Amniotic epithelial cell (primary cell): Measurements from ENCODE around the gene SPIRE1.

Source experiments
- DNase-seq: peaks from one replicate; pipeline ENCODE4 v3.0.0-alpha.2; 2010; ENCODE audit warnings: low read depth

Gene SPIRE1

DNA sequence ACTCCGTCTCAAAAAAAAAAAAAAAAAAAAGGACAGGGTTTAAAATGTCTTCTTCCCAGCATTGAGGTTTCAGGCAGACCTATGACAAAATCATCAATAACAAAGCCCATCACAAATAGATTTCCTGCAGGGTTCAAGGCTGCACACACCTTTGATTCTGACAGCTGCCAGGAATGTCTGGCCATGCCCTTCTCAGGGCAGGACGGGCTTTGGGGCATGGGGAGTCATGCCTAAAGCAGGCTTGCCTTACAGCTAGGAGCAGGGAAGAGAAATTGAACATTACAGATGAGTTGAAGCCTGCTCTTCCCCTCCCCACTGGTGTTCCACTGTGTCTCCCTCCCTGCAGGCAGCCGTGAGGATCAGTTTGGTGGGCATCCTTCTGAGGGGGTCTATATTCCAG is 246.5 kb downstream of the SPIRE1 start:
- DNase-seq = no peak

DNA sequence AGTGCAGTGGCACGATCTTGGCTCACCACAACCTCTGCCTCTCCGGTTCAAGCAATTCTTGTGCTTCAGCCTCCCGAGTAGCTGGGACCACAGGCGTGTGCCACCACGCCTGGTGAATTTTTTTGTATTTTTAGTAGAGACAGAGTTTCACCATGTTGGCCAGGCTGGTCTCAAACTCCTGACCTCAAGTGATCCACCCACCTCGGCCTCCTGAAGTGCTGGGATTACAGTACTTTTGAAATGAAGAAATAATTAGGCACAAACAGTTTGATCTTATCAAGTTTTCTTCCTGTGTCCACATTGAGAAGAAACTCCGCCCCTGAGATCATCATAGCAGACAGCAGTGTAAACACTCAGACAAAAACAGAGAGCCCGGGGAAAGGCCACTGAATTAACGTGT is 247.2 kb downstream of the SPIRE1 start:
- DNase-seq = peak; percentile 63

DNA sequence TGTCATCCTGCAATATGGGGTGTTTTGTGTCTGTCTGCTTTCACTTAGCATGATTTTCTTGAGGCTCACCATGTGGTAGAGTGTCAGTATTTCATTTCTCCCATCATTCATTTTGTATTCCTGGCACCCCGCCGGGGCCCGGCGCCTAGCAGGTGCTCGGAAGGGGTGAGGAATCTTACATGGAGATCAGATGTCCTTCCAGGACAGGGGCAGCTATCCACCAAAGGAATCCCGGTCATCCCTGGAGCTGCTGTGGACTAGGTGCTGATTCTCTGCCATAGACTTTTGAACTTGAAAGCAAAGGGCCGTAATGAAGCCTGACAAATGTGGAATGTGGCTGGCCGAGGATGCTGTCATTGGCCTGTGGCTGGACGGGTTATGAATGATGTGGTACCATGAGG is 247.8 kb downstream of the SPIRE1 start:
- DNase-seq = no peak

DNA sequence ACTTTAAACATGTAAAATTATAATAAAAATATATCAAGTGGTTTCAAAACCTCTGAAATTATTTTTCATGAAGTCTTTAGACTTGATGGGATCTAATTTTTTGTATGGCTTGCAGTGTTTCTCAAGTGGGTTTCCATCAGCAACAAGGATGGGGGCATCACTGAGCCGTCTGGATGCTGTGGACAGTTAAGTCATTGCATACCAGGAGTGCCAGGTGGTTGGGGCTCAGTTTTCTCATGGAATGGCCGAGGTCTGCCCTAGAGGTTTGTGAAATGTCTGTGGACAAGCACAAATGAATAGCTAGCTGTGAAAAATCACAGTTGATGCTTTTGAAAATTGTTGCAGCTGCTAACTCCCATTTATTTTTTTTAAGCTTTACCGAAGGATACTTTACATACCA is 248.4 kb downstream of the SPIRE1 start:
- peak; percentile 45 for DNase-seq

DNA sequence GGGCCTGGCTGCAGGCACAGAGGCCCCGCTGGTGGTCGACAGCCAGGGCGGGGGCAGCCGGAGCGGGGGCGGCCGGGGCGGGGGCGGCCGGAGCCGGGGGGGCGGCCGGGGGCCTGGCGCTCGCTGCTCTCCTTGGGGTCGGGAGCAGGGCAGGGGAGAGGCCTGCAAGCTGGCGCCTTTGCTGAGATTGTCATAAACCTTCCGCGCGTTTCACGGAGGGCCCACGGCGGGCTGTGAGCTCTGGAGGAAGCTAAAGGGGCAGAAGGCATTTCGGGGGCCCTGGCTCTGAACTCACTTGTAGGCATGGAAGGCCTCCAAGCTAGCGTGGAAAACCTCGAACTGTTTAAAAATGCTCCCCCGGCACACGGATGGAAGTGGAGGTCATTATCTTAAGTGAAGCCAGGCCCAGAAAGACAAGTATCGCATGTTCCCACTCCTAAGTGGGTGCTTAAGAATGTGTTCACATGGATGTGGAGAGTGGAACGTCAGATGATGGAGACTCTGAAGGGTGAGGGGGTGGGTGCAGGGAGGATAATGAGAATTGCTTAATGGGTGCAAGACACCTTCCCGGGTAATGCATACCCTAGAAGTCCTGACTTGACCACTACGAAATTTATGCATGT is 249.5 kb downstream of the SPIRE1 start:
- peak; percentile 51 for DNase-seq

DNA sequence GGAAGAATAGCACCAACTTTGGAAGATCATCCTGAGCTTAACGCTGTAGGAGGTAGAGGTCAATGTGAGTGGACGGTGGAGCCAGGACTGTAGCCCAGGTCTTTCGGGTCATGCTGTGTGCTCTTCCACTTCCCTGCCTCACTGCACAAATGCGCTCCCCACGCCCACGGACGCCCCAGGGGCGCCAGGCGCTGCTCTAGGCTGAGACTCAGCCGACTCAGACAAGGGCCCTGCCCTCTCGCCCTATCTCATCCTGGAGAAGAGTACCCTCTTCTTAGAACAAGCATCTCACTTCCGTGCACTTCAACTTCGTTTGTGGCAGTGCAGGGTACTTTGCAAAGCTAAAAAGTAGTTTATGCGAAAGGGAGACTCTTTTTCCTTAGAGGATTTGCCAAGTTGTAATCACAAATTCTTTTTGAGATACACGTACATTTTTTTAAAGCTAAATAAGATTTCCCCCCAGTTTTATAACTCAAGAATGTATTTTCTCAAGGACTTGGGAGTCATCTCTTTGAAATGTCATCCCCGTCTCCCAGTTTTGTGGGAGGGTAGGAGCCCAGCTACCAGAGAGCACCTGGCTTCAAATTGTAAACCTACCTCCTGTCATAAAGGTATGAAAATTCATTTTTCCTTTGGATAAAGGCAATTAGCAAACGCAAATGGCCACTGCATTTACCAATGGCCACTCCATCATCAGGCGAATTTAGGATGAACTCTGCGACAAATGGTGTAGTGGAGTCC is 251.4 kb downstream of the SPIRE1 start:
- no peak for DNase-seq

DNA sequence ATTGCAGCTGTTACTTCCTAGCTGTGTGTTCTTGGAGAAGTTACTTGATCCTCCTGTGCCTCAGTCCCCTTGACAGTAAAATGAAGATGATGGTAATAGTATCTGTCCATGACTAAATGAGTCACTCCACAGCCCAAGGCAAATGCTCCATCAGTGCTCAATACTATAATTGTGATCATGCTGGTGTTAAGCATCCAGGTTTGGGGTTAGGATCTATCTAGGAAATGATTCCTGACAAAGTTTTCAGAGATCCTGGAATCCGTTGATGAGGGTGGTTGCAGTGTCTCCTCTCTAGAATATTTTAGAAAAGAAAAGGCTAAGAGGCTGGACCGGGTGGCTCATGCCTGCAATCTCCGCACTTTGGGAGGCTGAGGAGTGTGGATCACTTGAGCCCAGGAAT is 252.8 kb downstream of the SPIRE1 start:
- DNase-seq = no peak

DNA sequence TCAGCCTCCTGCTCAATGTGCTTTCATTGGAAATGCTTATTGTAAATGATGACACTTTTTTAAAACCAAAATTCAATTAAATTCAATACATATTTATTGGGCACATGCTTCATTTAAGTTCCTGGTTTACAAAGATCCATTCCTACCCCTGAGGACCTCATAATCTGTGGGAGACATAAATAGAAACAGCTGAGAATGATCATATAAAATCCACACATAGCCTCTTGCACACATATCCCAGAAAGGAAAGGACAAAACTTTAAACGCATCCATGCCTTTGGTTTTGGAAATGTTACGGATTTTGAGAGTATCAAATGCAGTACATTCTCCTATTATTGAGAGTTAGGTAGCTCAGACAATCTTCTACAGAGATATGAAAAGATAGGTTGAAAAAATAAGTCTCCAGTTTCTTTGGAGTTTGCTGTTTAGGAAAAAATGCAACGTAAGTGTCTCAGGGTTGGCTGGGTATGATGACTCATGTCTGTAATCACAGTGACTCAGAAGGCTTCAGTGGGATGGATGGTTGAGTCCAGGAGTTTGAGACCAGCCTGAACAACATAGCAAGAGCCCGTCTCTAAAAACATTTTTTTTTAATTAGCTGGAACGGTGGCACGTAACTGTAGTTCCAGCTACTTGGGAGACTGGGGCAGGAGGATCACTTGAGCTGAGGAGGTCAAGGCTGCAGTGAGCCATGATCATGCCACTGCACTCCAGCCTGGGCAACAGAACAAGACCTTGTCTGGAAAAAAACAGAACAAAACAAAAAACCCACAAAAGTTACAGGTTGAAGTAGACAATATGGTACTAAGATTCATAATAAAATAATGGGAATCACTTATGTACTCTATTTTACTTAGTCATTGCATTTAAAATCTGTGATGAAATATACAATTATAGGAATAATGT is 254.1 kb downstream of the SPIRE1 start:
- DNase-seq = peak; percentile 89

DNA sequence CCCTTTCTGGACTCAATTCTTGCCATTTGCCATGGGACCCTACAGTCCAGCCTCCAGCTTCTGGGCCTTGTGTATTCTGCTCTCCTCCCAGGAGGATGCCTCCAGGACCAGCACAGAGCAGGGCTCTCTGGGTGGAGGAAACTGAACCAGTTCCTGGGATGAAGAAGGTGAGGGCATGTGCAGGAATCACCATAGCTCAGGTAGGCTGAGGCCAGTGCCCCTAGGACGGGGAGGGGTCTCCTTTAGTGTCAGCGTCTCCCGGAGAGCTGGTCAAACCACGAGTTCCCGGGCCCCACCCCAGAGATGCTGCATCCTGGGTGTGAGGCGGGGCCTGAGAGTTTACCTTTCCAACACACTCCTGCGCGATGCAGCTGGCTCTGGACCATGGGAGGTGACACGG is 256.0 kb downstream of the SPIRE1 start:
- DNase-seq = no peak

DNA sequence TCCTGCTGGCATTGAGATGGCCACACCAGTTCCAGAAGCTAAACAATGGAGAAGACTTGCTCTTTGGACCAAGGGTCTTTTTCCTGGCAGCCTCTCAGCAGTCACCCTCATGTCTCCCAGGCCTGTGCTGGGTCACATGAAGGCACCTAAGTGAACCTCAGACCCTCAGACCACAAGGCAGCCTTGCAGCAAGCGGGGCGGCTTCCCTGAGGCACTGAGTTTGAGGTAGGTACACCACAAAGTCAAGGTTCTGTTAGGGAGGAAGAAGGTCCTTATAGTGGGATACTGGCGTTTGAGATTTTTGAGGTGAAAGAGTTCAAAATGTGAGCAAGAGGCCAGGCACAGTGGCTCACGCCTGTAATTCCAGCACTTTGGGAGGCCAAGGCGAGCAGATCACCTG is 258.7 kb downstream of the SPIRE1 start:
- DNase-seq = no peak

DNA sequence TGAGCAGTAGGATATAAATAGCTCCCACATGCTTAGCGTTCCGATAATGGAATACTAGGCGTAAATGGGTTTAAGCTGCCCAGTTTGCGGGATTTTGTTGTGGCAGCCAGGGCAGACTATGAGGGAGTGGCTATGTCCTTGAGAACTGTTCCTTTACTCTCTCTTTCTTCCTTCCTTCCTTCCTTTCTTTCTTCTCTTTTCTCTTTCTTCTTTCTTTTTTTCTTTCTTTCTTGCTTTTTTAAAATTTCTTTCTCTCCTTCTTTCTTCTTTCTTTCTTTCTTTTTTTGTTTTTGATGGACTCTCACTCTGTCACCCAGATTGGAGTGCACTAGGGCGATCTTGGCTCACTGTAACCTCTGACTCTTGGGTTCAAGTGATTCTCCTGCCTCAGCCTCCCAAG is 259.3 kb downstream of the SPIRE1 start:
- DNase-seq = no peak

DNA sequence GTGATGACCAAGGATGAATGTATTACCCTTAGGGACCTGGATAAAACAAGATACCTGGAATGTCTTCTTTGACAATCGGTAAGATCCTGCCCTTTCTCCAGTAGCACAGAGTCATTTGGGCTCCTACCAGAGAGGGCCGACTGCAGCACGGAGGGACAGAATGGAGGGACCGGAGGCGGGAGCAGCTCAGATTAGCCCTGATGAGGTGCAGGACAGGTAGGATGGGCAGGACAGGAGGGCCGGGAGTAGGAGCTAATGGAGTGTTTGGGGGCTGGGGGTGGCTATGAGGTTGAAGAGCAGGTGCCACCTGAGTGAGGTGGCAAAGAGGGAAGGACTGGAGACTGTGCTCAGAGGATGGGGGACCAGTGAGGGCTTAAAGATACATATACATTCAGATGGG is 260.1 kb downstream of the SPIRE1 start:
- DNase-seq = no peak

DNA sequence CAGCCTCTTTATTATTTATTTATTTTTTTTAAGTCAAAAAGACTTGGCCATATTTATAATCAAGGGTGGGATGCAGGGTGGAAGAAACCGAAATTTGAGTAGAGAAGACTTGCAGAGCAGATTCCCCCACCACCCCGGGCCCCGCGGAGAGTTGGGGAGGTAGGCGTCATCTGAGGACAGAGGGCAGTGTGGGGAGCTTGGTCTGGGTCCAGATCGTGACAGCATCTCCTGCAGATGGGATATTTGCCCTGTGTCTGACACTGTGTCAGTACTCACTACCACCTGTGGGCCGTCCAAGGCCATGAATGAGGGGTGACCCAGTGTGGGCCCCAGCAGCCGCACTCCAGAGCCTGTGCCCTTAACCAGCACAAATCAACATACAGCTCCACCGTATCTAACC is 260.7 kb downstream of the SPIRE1 start:
- no peak for DNase-seq
